ENCODE results near the gene PADI3. TPM values are rescaled to one million over a fixed set of nuclear protein-coding genes. Genes with fewer than 3 reads are reported as not detected.
A peak's percentile ranks its signal among the peaks of the same experiment; 100 is the strongest.

The PADI3 gene
- total RNA-seq, 3 donors from 2014 or later = not detected

GRCh38 chr1:17230106-17230505 lies 18.8 kb upstream of the PADI3 start:
- Histone ChIP-seq H3K4me1 (no peaks in the 10 kb centered on the region), H3K27ac (no peak overlapping the region), H3K4me3 (no peak overlapping the region), H3K9me3 (no peaks in the 10 kb centered on the region), H3K36me3 (no peaks in the 10 kb centered on the region), H3K27me3 (no peaks in the 10 kb centered on the region)
- TF ChIP-seq POLR2A (IDR thresholded peaks at IDR 0.05) = no peak
- no peak for TF ChIP-seq POLR2AphosphoS5 (IDR thresholded peaks at IDR 0.05)
- no peak for TF ChIP-seq CTCF (IDR thresholded peaks at IDR 0.05)
- DNase-seq (ENCODE audit: low spot score in 2 of 2) = no peak
- intact Hi-C loops (cut with DNase I; ENCODE audit: low total_unique reads) = loop anchor here (10.0 kb wide), 2 partner anchors 105 to 175 kb away; partner anchors contain the start of gene SDHB

- DNase-seq (ENCODE audit: low spot score in 2 of 2) = no peak
- Histone ChIP-seq H3K9me3 (no peaks in the 10 kb centered on the region), H3K27me3 (no peaks in the 10 kb centered on the region), H3K36me3 (no peaks in the 10 kb centered on the region), H3K4me3 (no peak overlapping the region), H3K4me1 (no peaks in the 10 kb centered on the region), H3K27ac (no peak overlapping the region)
- intact Hi-C loops (cut with DNase I; ENCODE audit: low total_unique reads) = loop anchor here (10.0 kb wide), 2 partner anchors 106 to 176 kb away; partner anchors contain the start of gene SDHB
- TF ChIP-seq POLR2A (IDR thresholded peaks at IDR 0.05) (no peak), CTCF (IDR thresholded peaks at IDR 0.05) (no peak), POLR2AphosphoS5 (IDR thresholded peaks at IDR 0.05) (no peak)
These were observed 18.1 kb upstream of the PADI3 start for GRCh38 chr1:17230671-17231310.

- Histone ChIP-seq H3K36me3 (no peaks in the 10 kb centered on the region), H3K27me3 (no peaks in the 10 kb centered on the region), H3K4me3 (no peak overlapping the region), H3K27ac (peak overlapping the region; percentile 58 to 61), H3K9me3 (no peaks in the 10 kb centered on the region), H3K4me1 (no peaks in the 10 kb centered on the region)
- intact Hi-C loops (cut with DNase I; ENCODE audit: low total_unique reads) = loop anchor here (10.0 kb wide), 2 partner anchors 108 to 178 kb away; partner anchors contain the start of gene SDHB
- no peak for TF ChIP-seq POLR2AphosphoS5 (IDR thresholded peaks at IDR 0.05)
- no peak for TF ChIP-seq CTCF (IDR thresholded peaks at IDR 0.05)
- no peak for TF ChIP-seq POLR2A (IDR thresholded peaks at IDR 0.05)
- DNase-seq (ENCODE audit: low spot score in 2 of 2) = no peak
These were observed 15.9 kb upstream of the PADI3 start for GRCh38 chr1:17232759-17233661.

- intact Hi-C loops (cut with DNase I; ENCODE audit: low total_unique reads) = loop anchor here (10.0 kb wide), 2 partner anchors 109 to 179 kb away; partner anchors contain the start of gene SDHB
- Histone ChIP-seq H3K36me3 (no peaks in the 10 kb centered on the region), H3K9me3 (no peaks in the 10 kb centered on the region), H3K4me1 (no peaks in the 10 kb centered on the region), H3K27me3 (no peaks in the 10 kb centered on the region), H3K27ac (peak overlapping the region; percentile 58 to 61), H3K4me3 (no peak overlapping the region)
- DNase-seq (ENCODE audit: low spot score in 2 of 2) = peak; percentile 88 to 91
- TF ChIP-seq POLR2AphosphoS5 (IDR thresholded peaks at IDR 0.05) (peak in 2 of 3 donors; percentile 53 to 63), CTCF (IDR thresholded peaks at IDR 0.05) (no peak), POLR2A (IDR thresholded peaks at IDR 0.05) (no peak)
These were observed 15.1 kb upstream of the PADI3 start for GRCh38 chr1:17233675-17234320.

Measured in breast epithelium (tissue), 4 donors.